ENCODE data around the gene ATP6V1C2.
"Not testable (repeated sequence)": the region's sequence is repeated elsewhere in the genome, so short reads cannot be mapped to it uniquely, and the experiment has no call there.

Gene ATP6V1C2

DNA sequence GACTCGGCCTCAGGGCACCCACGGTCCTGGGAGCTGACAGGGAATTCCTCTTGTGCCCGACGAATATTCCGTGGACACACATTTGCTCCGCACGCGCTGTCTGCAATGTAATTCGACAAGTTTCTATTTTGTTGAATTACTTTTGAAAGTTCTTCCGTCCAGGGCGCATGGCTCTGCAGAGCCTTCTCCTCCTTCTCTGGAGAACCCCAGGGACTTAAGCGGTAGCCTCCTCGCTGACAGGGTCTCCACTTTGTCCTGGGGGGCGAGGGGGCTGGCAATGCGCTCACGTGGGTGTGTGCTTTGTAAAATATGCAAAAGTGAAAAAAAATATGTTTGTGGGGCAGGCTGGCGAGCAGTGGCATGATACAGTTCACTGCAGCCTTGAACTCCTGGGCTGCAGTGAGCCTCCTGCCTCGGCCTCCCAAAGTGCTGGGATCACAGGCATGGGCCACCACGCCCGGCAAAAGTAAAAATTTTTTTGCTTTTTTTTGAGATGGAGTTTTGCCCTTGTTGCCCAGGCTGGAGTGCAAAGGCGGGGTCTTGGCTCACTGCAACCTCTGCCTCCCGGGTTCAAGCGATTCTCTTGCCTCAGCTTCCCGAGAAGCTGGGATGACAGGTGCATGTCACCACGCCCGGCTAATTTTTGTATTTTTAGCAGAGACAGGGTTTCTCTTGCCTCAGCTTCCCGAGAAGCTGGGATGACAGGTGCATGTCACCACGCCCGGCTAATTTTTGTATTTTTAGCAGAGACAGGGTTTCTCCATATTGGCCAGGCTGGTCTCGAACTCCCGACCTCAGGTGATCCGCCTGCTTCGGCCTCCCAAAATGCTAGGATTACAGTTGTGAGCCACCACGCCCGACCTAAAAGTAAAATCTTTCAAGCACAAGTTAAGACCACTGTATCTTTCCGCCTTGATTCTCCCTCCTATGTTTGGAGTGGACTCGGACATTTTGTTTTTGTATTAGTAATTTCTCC lies 92.0 kb downstream of the ATP6V1C2 start:
- not testable (repeated sequence) for DNase-seq (ENCODE audit: low read depth)

DNA sequence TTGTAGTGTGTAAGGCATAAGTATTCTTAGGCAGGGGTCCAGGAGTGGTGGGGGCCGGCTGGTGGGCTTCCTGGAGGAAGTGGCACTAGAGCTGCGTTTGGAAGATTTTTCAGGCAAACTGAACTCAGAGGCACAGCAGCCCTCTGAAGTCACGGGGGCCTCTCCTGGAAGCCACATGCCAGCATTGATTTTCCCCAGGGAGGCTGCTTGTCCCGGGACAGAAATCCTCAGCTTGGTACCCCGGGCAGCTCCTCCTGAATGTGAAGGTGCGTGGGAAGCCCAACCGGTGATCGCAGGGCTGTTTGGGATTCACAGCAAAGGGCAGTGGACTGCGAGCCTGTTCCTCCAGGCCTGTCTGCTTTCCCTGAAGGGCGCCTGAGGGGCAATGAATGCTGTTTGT lies 92.7 kb downstream of the ATP6V1C2 start:
- no peak for DNase-seq (ENCODE audit: low read depth)

DNA sequence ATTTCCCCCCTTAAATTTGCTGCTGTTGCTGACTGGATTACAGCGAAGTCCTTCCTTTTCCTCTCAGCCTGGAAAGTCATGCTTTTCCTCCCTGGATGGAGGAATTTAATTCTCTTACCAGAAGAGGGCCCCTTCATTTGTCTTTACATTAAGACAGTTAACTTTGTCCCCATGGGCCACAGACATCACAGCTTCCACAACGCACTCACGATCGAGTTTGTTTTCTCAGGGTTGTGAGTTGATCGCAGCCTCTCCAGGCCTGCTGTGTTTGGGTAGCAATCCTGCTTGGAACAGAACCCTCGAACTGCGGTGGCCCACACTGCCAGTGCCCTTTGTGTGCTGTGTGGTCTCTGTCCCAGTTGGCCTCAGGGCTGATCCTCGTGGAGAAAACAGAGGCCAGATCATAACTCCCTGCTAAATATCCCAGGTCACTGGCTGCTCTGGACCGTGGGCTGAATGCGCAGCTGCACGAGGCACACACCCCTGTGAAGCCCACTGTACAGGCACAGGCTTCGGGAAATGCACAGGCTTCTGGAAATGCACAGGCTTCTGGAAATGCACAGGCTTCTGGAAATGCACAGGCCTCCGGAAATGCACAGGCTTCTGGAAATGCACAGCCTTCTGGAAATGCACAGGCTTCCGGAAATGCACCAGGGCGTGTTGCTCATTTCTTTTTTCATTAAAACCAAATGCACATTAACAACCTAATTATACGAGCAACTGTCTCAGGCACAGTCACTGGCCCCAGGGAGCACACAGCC lies 93.3 kb downstream of the ATP6V1C2 start:
- DNase-seq (ENCODE audit: low read depth) = no peak

DNA sequence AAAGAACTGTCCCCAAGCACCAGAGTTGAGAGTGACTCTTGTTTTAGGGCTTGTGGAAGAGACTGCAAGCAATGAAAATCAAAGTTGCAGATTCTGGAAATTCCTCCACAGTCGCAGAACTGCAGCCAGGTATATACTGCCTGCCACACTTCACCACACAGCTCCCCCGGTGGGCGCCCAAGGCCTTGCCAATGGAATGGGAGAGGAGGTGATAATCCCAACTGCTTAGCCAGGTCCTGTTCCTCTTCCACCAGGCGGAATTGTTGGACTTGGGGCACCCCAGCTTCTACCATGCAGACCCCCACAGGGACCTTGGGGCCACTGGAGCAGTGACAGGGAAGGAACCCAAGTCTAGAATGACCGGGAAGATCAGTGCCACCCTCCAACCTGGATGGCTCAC lies 96.0 kb downstream of the ATP6V1C2 start:
- DNase-seq (ENCODE audit: low read depth) = no peak

DNA sequence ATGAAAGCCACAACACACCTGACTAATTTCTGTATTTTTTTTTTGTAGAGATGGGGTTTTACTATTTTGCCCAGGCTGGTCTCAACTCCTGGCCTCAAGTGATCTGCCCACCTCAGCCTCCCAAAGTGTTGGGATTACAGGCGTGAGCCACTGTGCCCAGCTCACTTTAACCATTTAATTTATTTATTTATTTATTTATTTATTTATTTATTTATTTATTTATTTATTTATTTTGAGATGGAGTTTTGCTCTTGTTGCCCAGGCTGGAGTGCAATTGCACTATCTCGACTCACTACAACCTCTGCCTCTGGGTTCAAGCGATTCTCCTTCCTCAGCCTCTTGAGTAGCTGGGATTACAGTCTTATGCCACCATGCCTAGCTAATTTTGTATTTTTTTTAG lies 96.9 kb downstream of the ATP6V1C2 start:
- DNase-seq (ENCODE audit: low read depth) = not testable (repeated sequence)

DNA sequence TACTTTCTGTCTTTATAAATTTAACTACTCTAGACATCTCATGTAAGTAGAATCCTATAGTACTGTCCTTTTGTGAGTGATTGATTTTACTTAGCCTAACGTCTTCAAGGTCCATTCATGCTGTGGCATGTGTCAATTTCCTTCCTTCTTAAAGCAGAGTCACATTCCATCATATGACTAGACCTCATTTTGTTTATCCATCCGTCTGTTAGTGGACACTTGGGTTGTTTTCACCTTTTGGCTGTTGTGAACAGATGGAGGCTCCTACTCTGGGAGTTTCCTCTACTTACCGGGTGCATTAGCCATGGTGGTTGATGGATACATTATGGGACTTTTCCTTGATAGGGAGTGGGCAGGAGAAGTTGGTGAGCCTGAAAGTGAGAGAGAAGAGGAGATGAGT lies 97.6 kb downstream of the ATP6V1C2 start:
- DNase-seq (ENCODE audit: low read depth) = no peak

DNA sequence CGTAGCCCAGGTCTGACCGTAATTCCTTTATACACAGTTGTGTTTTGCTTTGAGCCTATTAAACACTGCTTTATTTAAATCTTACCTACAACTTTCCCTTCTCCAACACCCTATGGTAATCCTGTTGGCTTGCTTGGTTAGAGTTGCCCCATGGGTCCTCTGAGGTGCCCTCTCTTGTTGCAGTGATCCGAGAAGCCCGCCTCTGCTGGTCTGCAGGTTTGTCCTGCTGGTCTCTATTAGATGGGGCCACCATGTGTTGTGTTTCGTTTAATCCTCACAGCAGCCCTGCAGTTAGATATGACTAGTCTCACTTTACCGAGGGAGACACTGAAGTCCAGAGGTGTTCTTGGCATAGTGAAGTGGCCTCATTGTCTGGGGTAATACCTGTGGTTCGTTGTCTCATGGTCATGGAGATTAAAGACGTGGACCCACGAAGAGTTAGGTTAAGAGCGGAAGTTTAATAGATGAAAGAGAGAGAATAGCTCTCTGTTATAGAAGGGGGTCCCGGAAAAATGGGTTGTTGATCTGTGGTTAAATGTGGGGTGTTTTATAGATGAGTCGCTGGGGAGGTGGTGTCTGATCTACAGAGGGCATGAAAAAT lies 98.4 kb downstream of the ATP6V1C2 start:
- no peak for DNase-seq (ENCODE audit: low read depth)

DNA sequence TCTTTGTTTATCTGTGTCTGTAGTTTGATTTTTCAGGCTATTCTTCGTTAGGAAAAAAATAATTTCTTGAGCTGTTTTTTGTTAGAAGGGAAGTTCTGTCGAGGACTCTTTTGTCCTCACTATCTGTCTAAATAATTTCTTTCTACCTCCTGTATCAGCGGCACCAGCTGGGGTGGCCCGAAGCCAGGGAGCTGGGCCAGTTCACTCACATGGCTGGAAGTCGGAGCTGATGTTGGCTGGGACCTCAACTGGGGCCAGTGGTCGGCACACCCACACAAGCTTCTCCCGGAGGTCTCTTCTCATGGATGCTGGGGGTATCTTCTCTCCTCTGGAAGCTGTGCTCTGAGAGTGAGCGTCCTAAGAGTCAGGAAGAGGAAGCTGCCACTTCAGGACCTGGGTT lies 99.1 kb downstream of the ATP6V1C2 start:
- no peak for DNase-seq (ENCODE audit: low read depth)

DNA sequence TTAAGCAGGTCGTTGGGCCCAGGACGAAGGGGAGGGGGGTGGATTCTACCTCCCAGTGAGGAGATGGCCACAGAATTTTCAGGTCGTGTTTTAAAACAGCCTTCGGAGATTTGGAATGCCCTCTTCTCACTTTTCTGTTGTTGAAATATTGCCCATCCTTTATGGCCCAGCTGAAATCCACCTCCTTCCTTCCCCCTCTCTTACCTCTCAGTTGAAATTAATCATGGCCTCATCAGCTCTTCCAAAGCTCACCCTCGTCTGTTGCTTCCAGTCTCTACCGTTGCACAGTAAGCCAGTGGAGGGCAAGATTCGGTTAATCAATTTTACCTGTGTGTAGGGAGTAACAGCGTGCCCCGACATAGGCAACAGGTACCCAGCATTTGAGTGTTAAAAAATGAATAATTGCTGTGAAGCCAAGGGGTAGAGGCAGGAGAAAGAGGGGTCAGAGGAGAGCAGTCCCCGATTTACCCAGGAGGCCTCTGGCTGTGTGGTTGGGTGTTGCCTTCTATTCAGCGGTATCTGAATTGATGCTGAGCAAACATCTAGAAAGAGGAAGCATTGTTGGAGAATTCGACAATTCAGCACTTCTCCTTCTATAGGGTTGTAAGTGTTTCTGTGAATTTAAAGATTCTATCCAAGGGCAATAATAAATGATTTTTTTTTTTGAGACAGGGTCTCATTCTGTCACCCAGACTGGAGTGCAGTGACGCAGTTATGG lies 99.7 kb downstream of the ATP6V1C2 start:
- DNase-seq (ENCODE audit: low read depth) = no peak

DNA sequence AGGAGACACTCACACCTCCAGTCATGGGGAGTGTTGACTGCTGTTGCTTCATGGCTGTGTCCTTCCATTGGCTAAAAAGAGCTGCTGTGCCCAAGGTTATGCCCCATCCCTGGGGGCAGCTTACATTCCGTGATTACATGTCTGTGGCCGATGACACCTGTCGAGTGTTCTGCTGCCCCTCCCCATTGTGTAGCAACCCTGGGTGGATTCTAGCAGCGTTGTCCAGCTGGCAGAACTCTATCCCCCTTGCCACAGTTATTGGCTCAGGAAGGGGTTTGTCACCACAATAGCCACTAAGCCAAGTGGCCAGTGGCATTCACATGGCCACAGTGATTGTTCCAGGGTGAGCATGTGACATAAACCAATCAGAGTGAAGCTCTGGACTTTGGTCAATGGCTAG lies 102.8 kb downstream of the ATP6V1C2 start:
- no peak for DNase-seq (ENCODE audit: low read depth)

DNA sequence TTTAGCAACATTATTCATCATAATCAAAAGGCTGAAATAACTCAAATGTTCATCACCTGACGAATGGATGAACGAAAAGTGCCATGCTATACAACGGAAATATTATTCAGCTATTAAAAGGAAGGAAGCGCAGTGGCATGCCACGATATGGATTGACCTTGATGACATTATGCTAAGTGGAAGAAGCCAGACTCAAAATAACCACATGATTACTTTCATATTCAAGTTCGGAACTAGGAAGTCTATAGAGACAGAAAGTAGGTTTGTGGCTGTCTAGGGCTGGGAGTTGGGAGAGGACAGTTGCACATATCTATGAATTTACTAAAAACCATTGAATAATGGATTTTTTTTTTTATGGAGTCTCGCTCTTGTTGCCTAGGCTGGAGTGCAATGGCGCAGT lies 104.6 kb downstream of the ATP6V1C2 start:
- DNase-seq (ENCODE audit: low read depth) = no peak

DNA sequence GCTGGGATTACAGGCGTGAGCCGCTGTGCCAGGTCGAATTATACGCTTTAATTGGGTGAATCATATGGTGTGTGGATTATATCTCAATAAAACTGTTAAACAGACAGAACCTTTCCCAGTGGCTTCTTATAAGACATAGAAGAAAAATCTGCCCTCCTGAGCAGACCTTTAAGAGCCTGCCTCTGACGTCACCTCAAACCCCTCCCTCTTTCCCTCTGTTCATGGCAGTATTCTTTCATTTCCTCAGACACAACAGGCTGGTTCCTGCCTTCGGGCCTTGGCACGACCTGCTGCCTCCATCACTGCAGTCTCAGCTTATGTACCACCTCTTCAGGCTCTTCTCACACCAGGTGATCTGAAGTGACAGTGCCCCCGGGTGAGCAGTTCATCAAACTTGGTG lies 105.2 kb downstream of the ATP6V1C2 start:
- no peak for DNase-seq (ENCODE audit: low read depth)

DNA sequence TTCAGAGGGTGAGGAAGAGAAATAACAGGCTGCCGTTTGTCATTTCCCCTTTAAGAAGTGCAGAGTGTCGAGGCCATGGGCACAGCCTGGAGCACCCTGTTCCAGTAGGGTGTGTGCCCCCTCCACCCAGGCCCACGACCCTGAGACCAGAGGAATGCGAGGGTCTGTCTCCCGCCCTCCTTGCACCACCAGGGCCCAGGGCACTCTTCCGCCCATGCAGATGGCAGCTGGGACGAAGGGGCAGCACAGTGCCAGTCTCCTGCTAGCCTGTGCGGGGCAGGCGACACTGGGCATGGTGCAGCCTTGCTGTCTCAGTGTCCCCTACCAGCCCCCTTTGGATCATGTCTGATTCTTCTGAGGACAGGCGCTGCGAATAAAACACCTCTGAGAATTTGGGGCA lies 106.9 kb downstream of the ATP6V1C2 start:
- no peak for DNase-seq (ENCODE audit: low read depth)

DNA sequence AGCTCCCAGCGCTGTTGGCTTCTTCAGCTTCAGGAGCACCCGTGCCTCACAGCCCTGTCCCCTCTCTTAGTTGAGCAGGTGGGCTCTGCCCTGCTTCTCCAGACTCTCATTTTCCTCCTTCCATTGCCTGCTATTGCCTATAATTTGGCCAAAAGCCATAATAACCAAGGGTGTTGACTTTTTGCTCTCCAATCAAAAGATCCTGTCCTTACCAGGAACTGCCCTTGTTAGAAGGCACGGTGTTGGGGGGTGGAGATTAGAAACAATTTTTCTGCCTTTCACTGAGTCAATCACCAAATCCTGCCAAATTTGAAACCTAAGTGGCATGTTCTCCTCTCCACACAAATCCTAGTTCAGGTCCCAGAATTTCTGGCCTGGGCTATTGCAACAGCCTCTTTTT lies 107.9 kb downstream of the ATP6V1C2 start:
- no peak for DNase-seq (ENCODE audit: low read depth)

DNA sequence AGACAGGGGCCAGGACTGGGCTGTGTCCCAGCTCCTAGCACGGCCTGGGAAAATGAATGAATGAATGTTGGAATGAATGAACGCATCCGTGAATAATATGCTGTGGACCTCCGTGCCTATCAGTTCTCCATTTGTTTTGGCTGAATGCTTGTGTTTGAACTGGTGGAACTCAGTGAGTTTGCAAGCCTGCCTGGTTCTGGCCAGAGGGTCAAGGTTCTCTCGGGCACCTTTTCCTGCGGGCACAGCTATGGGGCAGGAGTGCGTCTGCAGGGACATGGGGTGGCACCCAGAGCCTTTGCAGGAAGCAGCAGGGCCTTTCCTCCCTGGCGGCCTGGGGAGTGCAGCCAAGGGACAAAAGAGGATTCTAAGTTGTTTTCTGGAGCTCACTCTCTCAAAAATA lies 108.8 kb downstream of the ATP6V1C2 start:
- DNase-seq (ENCODE audit: low read depth) = no peak

DNA sequence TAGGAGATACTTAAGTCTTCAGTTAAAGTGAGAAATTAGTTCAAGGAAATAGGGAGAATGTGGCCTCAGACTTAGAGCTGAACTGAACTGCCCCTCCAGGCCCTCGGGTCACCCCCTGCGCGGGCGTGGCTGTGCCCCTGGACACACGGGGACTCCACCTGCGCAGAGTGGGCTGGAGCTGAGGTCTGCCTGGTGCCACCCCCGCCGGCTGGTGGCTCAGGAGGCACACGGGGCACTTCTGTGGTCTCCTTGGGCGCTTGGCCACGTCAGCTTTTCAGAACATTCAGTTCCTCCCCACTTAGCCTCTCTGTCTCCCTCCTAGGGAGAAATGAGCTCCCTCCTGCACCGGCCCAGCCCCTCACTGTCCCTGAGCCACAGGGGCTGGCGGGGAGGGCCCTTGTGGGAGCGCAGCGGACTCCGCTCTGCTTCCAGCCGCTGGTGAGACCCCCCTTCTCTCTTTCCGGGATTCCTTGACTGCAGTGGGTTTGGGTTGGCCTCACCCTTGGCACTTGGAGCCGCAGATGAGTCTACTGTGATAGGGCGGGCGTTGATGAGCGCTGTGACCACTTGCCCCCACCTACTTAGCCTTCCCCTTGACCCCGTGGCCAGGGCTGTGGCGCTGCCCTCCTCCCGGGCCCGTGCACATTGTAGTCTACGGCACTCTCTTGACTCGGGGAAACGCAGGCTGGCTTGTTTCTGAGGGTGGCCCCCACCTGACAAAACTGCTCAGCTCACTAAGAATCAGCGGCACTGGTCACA lies 109.4 kb downstream of the ATP6V1C2 start:
- no peak for DNase-seq (ENCODE audit: low read depth)

DNA sequence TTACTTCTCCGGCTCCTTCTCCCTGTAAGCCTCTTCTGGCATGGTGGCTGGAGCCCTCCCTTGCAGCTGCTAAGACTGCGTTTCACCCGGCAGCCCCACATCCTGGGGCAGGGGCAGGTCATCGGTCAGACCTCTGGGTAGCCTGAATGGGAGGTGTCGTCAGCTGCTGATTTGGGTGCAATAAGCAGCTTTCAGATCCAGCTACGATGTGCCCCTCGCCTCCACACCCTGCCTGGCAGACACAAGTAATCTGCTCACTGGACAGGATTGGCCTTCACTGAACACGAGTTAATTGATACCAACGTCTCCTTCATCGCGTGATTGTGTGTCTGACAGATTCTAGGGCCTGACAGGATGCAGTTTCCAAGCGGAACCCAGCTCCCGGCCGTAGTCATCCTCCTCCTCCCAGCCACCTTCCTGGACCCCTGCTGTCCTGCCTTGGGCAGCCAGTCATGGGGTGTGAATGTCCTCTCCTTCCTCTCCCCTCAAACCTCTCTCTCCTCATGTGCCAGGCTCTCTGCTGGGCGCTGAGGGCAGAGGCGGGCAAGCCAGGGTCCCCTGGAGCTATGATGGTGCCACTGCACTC lies 110.1 kb downstream of the ATP6V1C2 start:
- DNase-seq (ENCODE audit: low read depth) = no peak

DNA sequence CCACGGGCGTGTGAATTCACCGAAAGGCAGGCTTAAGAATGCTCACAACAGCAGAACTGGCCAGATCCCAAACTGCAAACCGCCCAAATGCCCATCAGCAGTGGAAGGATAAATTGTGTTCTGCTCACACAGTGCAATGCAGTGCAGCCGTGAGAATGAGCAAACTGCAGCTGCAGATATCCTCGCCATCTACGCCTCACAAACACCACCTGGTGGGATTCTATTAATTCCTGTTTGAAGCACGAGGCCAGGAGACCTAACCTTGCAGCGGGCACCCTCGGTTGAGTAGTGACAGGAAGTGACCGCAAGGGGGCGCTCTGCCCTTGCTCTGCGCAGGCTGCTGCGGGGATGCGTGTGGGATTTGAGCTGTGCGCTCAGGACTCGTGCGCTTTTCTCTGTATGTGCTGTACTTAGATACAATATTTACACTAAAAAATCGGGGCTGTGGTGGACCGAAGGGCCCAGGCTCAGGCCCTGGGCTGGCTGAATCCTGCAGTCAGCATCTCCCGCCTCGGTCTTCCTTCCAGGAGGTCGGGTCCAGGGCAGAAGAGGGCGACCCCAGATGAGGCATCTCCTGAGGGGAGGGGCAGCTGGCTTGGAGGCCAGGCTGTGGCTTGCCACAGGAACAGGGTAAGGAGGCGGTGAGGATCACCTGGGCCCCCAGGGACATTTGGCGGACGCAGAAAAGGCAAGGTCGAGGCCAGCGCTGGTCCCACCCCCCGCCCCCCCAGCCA lies 110.9 kb downstream of the ATP6V1C2 start:
- DNase-seq (ENCODE audit: low read depth) = peak; percentile 72

DNA sequence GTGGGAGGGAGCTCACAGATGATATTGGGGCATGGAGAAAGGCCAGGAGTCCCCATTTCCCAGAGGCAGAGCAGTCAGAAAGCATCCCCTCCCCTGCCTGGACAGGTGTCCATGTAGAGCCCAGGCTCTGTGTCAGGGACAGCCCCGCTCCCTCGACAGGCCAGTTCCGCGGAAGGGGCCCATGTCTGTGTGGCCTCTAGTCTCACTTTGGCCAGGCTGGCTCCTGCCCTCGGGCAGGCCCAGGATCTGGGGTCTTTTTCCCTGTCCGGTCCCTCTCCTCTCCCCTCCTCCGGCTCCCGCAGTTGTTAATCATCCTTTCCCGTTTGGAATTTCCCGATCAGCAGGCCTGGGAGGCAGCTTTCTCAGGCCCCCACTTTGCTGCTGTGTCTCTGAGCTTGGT lies 111.6 kb downstream of the ATP6V1C2 start:
- no peak for DNase-seq (ENCODE audit: low read depth)

DNA sequence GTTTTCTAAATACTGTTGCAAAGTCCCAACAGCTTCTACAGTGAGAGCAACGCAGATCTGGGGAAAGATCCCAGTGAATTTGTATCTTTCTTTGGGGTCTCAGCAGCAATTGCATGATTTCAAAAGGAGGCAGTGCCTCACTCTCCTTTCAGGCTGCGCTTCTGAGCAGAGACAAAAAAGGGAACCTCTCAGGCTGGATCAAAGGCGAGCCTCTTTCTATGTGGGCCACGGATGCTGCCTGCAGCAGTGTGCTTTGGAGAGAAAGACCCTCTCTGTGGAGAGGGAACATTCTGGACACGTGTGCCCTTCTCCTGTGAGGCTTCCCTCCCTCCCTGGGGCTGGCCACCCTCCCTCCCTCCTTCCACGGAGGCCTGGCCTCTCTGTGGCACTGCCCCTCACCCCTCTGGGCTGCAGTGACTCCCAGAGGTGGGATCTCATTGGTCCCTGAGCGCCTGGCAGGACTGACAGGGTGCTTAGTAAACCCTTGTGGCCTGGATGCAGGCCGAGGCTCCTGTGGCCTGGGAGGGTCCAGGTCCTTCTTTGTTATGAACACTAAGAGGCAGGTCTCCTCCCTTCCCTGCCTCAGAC lies 112.7 kb downstream of the ATP6V1C2 start:
- no peak for DNase-seq (ENCODE audit: low read depth)
